Gastrocnemius medialis (tissue), 4 donors: ENCODE results near the gene CCDC150.
"Not testable (repeated sequence)": the region's sequence is repeated elsewhere in the genome, so short reads cannot be mapped to it uniquely, and the experiment has no call there.

Experiments
- POLR2A ChIP-seq, 2 donors: fragments of 450-650 bp; IDR thresholded peaks; one replicate each; pipeline ENCODE4 v1.6.1; 2017; ENCODE audit warnings: antibody characterized with exemption in 2 of 2, mild to moderate bottlenecking in 2 of 2, moderate library complexity in 2 of 2
- TF ChIP-seq, protein P1 (sequence below), 5 experiments: fragments of 450-650 bp in 3 of 5; fragments of 200-600 bp in 2 of 5; sonication (generic) in 2 of 5; IDR thresholded peaks in 4 of 5; conservative IDR thresholded peaks in 1 of 5; 1 replicate in 4 of 5; 2 replicates in 1 of 5; pipeline ENCODE4 v1.5.1; 2016 to 2019; ENCODE audit warnings: antibody characterized with exemption in 5 of 5, mild to moderate bottlenecking in 3 of 5, moderate library complexity in 3 of 5

DNA sequence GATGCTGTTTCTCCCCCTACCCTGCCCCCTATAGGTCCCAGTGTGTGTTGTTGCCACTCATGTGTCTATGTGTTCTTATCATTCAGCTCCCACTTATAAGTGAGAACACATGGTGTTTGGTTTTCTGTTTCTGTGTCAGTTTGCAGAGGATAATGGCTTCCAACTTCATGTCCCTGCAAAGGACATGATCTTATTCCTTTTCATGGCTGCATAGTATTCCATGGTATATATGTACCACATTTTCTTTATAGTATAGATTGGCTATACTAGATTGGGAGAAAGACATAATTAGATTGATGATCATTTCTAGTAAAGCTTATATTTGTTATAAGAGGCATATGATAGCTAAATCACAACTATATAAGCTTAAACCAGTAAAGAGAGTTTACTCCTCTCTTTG lies 97.1 kb downstream of the CCDC150 start:
- TF ChIP-seq POLR2A (IDR thresholded peaks at IDR 0.05) = not testable (repeated sequence)
- TF ChIP-seq, protein P1, sequence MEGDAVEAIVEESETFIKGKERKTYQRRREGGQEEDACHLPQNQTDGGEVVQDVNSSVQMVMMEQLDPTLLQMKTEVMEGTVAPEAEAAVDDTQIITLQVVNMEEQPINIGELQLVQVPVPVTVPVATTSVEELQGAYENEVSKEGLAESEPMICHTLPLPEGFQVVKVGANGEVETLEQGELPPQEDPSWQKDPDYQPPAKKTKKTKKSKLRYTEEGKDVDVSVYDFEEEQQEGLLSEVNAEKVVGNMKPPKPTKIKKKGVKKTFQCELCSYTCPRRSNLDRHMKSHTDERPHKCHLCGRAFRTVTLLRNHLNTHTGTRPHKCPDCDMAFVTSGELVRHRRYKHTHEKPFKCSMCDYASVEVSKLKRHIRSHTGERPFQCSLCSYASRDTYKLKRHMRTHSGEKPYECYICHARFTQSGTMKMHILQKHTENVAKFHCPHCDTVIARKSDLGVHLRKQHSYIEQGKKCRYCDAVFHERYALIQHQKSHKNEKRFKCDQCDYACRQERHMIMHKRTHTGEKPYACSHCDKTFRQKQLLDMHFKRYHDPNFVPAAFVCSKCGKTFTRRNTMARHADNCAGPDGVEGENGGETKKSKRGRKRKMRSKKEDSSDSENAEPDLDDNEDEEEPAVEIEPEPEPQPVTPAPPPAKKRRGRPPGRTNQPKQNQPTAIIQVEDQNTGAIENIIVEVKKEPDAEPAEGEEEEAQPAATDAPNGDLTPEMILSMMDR (IDR thresholded peaks at IDR 0.05 in 4 of 5, conservative IDR thresholded peaks at IDR 0.05 in 1 of 5) = not testable (repeated sequence)
